HEK293 (cell line): ENCODE measurements around the gene KCTD7.

Experiments
- CTCF ChIA-PET: fragments of 350-600 bp; formaldehyde crosslinking; extraction: SDS; loops from one replicate; lab custom pipeline; 2021; ENCODE audit warnings: antibody characterized with exemption; lab: Yijun Ruan, JAX
- POLR2A ChIA-PET: fragments of 300-600 bp; formaldehyde crosslinking; extraction: SDS; loops from one replicate; lab custom pipeline; 2020; ENCODE audit warnings: antibody characterized with exemption, inconsistent platforms; lab: Yijun Ruan, JAX
- H3K27ac ChIP-seq: fragments of 200-500 bp; sonication (Bioruptor generic); 2 replicates; pipeline ENCODE4 v1.5.1; 2014; ENCODE audit warnings: low read depth, low read length, control low read depth, inconsistent platforms; ENCODE audit errors: extremely low read depth
- H3K36me3 ChIP-seq, 2 experiments: fragments of 200-500 bp in 1 of 2; sonication (Bioruptor generic) in 1 of 2; 1 replicate in 1 of 2; 2 replicates in 1 of 2; pipeline ENCODE4 v1.5.1; 2014 to 2017; ENCODE audit warnings: inconsistent platforms in 2 of 2, low read length in 2 of 2; ENCODE audit not compliant: control insufficient read depth in 2 of 2, insufficient read depth in 1 of 2
- H3K4me1 ChIP-seq: fragments of 200-500 bp; sonication (Bioruptor generic); 2 replicates; pipeline ENCODE4 v1.5.1; 2014; ENCODE audit warnings: mild to moderate bottlenecking, low read length, inconsistent platforms; ENCODE audit not compliant: control insufficient read depth, insufficient read depth
- H3K4me3 ChIP-seq: 2 replicates; pipeline ENCODE4 v1.5.1; 2011; ENCODE audit warnings: low read depth, mild to moderate bottlenecking, control low read depth, low read length, moderate library complexity
- H3K9me3 ChIP-seq: fragments of 200-500 bp; sonication (Bioruptor generic); 2 replicates; pipeline ENCODE4 v1.5.1; 2014; ENCODE audit warnings: low read depth, low read length, inconsistent platforms; ENCODE audit not compliant: control insufficient read depth, insufficient read depth
- KLF10 ChIP-seq: fragments of 450-650 bp; IDR thresholded peaks from 2 replicates; pipeline ENCODE4 v1.5.1; 2018; ENCODE audit warnings: missing biosample characterization, mild to moderate bottlenecking, missing genetic modification characterization
- YY2 ChIP-seq: fragments of 450-650 bp; formaldehyde crosslinking; IDR thresholded peaks from 2 replicates; pipeline ENCODE4 v1.5.1; 2016; ENCODE audit warnings: missing biosample characterization, missing genetic modification characterization
- ZNF132 ChIP-seq: fragments of 450-650 bp; formaldehyde crosslinking; IDR thresholded peaks from 2 replicates; pipeline ENCODE4 v1.5.1; 2017; ENCODE audit warnings: missing biosample characterization, missing genetic modification characterization, borderline replicate concordance
- ZNF155 ChIP-seq: fragments of 450-650 bp; formaldehyde crosslinking; IDR thresholded peaks from 2 replicates; pipeline ENCODE4 v1.5.1; 2016; ENCODE audit warnings: missing biosample characterization, missing genetic modification characterization
- ZNF571 ChIP-seq: fragments of 450-650 bp; formaldehyde crosslinking; IDR thresholded peaks from 2 replicates; pipeline ENCODE4 v1.5.0; 2017; ENCODE audit warnings: missing biosample characterization, missing genetic modification characterization
- ZNF629 ChIP-seq: fragments of 450-650 bp; formaldehyde crosslinking; IDR thresholded peaks from 2 replicates; pipeline ENCODE4 v1.5.1; 2017; ENCODE audit warnings: missing biosample characterization, missing genetic modification characterization
- ZNF76 ChIP-seq: fragments of 450-650 bp; formaldehyde crosslinking; IDR thresholded peaks from 2 replicates; pipeline ENCODE4; 2016; ENCODE audit warnings: low read depth, missing biosample characterization, missing genetic modification characterization, borderline replicate concordance
- TF ChIP-seq, protein P1 (sequence below): fragments of 450-650 bp; formaldehyde crosslinking; IDR thresholded peaks from 2 replicates; pipeline ENCODE4 v1.5.1; 2016; ENCODE audit warnings: missing biosample characterization, missing genetic modification characterization, borderline replicate concordance
- TF ChIP-seq, protein P2 (sequence below): fragments of 450-650 bp; formaldehyde crosslinking; IDR thresholded peaks from 2 replicates; pipeline ENCODE4 v1.5.1; 2016; ENCODE audit warnings: missing biosample characterization, missing genetic modification characterization, low read depth
- TF ChIP-seq, protein P3 (sequence below): fragments of 450-650 bp; formaldehyde crosslinking; IDR thresholded peaks from 2 replicates; pipeline ENCODE4 v1.5.1; 2016; ENCODE audit warnings: missing biosample characterization, missing genetic modification characterization
- TF ChIP-seq, protein P4 (sequence below): fragments of 450-650 bp; formaldehyde crosslinking; IDR thresholded peaks from 2 replicates; pipeline ENCODE4 v1.5.1; 2016; ENCODE audit warnings: missing biosample characterization, missing genetic modification characterization

The KCTD7 gene

DNA sequence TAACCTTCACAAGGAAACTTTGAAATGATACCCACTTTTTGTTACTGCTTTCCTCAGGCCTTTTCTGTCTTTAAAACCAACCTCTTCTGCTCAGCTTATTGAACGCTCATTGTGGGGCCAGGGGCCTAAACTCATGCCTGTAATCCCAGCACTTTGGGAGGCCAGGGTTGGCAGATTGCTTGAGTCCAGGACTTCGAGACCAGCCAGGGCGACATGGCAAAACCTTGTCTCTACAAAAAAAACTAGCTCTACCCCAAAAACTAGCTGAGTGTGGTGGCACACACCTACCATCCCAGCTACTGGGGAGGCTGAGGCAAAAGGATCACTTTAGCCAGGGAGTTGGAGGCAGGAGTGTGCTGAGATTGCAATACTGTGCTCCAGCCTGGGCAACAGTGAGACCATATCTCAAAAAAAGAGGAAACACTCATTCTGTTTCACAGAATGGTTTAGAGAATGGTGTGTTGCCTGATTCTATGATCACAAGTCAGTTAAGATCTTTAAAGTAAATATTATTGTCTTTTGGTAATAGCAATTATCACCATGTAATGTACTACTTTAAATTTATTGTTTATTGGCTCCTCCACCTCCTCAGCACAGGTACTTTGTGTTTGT lies 51.1 kb downstream of the KCTD7 start:
- CTCF ChIA-PET = no interaction called here
- no peaks in the 10 kb centered on the region for H3K9me3 ChIP-seq
- no peaks in the 10 kb centered on the region for H3K4me1 ChIP-seq
- POLR2A ChIA-PET = interaction anchor here (1.0 to 1.1 kb wide), 2 partner anchors 25 to 50 kb away, joined by 3 to 8 read pairs; no protein-coding TSS in a partner anchor
- no peak overlapping the region for H3K27ac ChIP-seq
- H3K36me3 ChIP-seq = no peaks in the 10 kb centered on the region; a peak in 1 of 3 replicates
- H3K4me3 ChIP-seq = no peak overlapping the region
- TF ChIP-seq ZNF155 (tag by site-specific recombination) = no peak
- no peak for TF ChIP-seq KLF10 (tag by site-specific recombination)
- TF ChIP-seq ZNF76 (tag by site-specific recombination) = no peak
- no peak for TF ChIP-seq ZNF629 (tag by site-specific recombination)
- TF ChIP-seq, protein P1, sequence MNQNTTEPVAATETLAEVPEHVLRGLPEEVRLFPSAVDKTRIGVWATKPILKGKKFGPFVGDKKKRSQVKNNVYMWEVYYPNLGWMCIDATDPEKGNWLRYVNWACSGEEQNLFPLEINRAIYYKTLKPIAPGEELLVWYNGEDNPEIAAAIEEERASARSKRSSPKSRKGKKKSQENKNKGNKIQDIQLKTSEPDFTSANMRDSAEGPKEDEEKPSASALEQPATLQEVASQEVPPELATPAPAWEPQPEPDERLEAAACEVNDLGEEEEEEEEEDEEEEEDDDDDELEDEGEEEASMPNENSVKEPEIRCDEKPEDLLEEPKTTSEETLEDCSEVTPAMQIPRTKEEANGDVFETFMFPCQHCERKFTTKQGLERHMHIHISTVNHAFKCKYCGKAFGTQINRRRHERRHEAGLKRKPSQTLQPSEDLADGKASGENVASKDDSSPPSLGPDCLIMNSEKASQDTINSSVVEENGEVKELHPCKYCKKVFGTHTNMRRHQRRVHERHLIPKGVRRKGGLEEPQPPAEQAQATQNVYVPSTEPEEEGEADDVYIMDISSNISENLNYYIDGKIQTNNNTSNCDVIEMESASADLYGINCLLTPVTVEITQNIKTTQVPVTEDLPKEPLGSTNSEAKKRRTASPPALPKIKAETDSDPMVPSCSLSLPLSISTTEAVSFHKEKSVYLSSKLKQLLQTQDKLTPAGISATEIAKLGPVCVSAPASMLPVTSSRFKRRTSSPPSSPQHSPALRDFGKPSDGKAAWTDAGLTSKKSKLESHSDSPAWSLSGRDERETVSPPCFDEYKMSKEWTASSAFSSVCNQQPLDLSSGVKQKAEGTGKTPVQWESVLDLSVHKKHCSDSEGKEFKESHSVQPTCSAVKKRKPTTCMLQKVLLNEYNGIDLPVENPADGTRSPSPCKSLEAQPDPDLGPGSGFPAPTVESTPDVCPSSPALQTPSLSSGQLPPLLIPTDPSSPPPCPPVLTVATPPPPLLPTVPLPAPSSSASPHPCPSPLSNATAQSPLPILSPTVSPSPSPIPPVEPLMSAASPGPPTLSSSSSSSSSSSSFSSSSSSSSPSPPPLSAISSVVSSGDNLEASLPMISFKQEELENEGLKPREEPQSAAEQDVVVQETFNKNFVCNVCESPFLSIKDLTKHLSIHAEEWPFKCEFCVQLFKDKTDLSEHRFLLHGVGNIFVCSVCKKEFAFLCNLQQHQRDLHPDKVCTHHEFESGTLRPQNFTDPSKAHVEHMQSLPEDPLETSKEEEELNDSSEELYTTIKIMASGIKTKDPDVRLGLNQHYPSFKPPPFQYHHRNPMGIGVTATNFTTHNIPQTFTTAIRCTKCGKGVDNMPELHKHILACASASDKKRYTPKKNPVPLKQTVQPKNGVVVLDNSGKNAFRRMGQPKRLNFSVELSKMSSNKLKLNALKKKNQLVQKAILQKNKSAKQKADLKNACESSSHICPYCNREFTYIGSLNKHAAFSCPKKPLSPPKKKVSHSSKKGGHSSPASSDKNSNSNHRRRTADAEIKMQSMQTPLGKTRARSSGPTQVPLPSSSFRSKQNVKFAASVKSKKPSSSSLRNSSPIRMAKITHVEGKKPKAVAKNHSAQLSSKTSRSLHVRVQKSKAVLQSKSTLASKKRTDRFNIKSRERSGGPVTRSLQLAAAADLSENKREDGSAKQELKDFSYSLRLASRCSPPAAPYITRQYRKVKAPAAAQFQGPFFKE (tag by site-specific recombination) = no peak
- no peak for TF ChIP-seq ZNF571 (tag by site-specific recombination)
- TF ChIP-seq, protein P2, sequence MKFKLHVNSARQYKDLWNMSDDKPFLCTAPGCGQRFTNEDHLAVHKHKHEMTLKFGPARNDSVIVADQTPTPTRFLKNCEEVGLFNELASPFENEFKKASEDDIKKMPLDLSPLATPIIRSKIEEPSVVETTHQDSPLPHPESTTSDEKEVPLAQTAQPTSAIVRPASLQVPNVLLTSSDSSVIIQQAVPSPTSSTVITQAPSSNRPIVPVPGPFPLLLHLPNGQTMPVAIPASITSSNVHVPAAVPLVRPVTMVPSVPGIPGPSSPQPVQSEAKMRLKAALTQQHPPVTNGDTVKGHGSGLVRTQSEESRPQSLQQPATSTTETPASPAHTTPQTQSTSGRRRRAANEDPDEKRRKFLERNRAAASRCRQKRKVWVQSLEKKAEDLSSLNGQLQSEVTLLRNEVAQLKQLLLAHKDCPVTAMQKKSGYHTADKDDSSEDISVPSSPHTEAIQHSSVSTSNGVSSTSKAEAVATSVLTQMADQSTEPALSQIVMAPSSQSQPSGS (tag by site-specific recombination) = no peak
- TF ChIP-seq ZNF132 (tag by site-specific recombination) = no peak
- TF ChIP-seq, protein P3, sequence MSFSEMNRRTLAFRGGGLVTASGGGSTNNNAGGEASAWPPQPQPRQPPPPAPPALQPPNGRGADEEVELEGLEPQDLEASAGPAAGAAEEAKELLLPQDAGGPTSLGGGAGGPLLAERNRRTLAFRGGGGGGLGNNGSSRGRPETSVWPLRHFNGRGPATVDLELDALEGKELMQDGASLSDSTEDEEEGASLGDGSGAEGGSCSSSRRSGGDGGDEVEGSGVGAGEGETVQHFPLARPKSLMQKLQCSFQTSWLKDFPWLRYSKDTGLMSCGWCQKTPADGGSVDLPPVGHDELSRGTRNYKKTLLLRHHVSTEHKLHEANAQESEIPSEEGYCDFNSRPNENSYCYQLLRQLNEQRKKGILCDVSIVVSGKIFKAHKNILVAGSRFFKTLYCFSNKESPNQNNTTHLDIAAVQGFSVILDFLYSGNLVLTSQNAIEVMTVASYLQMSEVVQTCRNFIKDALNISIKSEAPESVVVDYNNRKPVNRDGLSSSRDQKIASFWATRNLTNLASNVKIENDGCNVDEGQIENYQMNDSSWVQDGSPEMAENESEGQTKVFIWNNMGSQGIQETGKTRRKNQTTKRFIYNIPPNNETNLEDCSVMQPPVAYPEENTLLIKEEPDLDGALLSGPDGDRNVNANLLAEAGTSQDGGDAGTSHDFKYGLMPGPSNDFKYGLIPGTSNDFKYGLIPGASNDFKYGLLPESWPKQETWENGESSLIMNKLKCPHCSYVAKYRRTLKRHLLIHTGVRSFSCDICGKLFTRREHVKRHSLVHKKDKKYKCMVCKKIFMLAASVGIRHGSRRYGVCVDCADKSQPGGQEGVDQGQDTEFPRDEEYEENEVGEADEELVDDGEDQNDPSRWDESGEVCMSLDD (tag by site-specific recombination) = no peak
- TF ChIP-seq, protein P4, sequence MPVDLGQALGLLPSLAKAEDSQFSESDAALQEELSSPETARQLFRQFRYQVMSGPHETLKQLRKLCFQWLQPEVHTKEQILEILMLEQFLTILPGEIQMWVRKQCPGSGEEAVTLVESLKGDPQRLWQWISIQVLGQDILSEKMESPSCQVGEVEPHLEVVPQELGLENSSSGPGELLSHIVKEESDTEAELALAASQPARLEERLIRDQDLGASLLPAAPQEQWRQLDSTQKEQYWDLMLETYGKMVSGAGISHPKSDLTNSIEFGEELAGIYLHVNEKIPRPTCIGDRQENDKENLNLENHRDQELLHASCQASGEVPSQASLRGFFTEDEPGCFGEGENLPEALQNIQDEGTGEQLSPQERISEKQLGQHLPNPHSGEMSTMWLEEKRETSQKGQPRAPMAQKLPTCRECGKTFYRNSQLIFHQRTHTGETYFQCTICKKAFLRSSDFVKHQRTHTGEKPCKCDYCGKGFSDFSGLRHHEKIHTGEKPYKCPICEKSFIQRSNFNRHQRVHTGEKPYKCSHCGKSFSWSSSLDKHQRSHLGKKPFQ (tag by site-specific recombination) = no peak
- no peak for TF ChIP-seq YY2
